Heart left ventricle (tissue), 16 donors: Measurements from ENCODE around the gene NKD1. TPM values are rescaled to one million over a fixed set of nuclear protein-coding genes. Genes with fewer than 3 reads are reported as not detected.

Experiments
- ATAC-seq, 4 donors: fragments of 200-7000 bp; cut with Tn5 transposase; one replicate each; pipeline ENCODE4 v1.9.1; 2020 to 2022; ENCODE audit warnings: moderate library complexity in 4 of 4, mild to moderate bottlenecking in 3 of 4, moderate number of reproducible peaks in 1 of 4
- DNase-seq, 5 donors: peaks; one replicate each; pipeline ENCODE4 v3.0.0-alpha.2; 2020
- H3K27ac ChIP-seq, 12 donors: fragments of 200-600 bp; sonication (generic) in 4 of 12; one replicate each; pipeline versions ENCODE4 v1.5.0 to v1.8.0; 2016 to 2022; ENCODE audit warnings: mild to moderate bottlenecking in 2 of 12
- H3K27me3 ChIP-seq, 9 donors: fragments of 200-600 bp; sonication (generic) in 2 of 9; one replicate each; pipeline versions ENCODE4 v1.5.1 to v1.8.0; 2016 to 2022; ENCODE audit warnings: mild to moderate bottlenecking in 3 of 9
- H3K36me3 ChIP-seq, 9 donors: fragments of 200-600 bp; sonication (generic) in 2 of 9; one replicate each; pipeline versions ENCODE4 v1.5.0 to v1.8.0; 2018 to 2022; ENCODE audit warnings: mild to moderate bottlenecking in 2 of 9
- H3K4me1 ChIP-seq, 12 donors: fragments of 200-600 bp; sonication (generic) in 4 of 12; one replicate each; pipeline versions ENCODE4 v1.5.0 to v1.8.0; 2016 to 2022; ENCODE audit warnings: mild to moderate bottlenecking in 3 of 12
- H3K4me3 ChIP-seq, 12 donors: fragments of 200-600 bp; sonication (generic) in 4 of 12; one replicate each; pipeline versions ENCODE4 v1.5.0 to v1.8.0; 2017 to 2022; ENCODE audit warnings: mild to moderate bottlenecking in 9 of 12, moderate library complexity in 4 of 12
- H3K9me3 ChIP-seq, 12 donors: fragments of 200-600 bp; sonication (generic) in 4 of 12; one replicate each; pipeline versions ENCODE4 v1.5.0 to v1.8.0; 2016 to 2022; ENCODE audit warnings: mild to moderate bottlenecking in 1 of 12
- POLR2A ChIP-seq, 2 donors: fragments of 450-650 bp; IDR thresholded peaks; one replicate each; pipeline ENCODE4 v1.6.1; 2017; ENCODE audit warnings: antibody characterized with exemption in 2 of 2, mild to moderate bottlenecking in 2 of 2, moderate library complexity in 2 of 2
- whole genome bisulfite sequencing, 4 donors: extraction: QIAGEN DNeasy Blood & Tissue Kit in 2 of 4; methylation state at CpG; one replicate each; pipeline versions ENCODE4 v1.1.5 to v1.1.7; 2013 to 2018; 5-methylcytosine and 5-hydroxymethylcytosine counted together
- intact Hi-C, 10 donors: fragments of 100-400 bp; cut with DNase I; formaldehyde crosslinking; loops; one replicate each; pipeline versions ENCODE4 v1.11.1 to v1.14.2; 2022
- polyA plus RNA-seq, 2 donors: library from polyadenylated mRNA; stranded (reverse); fragments of 200-250 nt; gene quantifications; one replicate each; pipeline ENCODE4 v1.2.3, GENCODE V29; 2013
- total RNA-seq, 9 donors: library from RNA; depleted of rRNA in 2 of 9; stranded (reverse); fragments of >200 nt in 2 of 9; fragmentation: NEBNext Ultra II Directional in 3 of 9; extraction: Animal tissue kit (Norgen Biotek cat#: 25700) in 3 of 9; gene quantifications; one replicate each; pipeline versions ENCODE4 v1.1.0 to v1.2.4, GENCODE V29; 2016 to 2023
- TF ChIP-seq, protein P1 (sequence below), 12 donors: fragments of 200-600 bp; sonication (generic) in 4 of 12; IDR thresholded peaks; one replicate each; pipeline versions ENCODE4 v1.5.0 to v1.8.0; 2018 to 2022; ENCODE audit warnings: antibody characterized with exemption in 12 of 12, mild to moderate bottlenecking in 5 of 12
- donor health status: ischemic (EF 13 %, LVEDD 7.1; RV severe dilation, severe dysfunction).
- donor health status: healthy with polysubstance abuse.
- donor health status: DM: no; HTN: yes; CAD: no.
- donor health status: DM: no; HTN: no; CAD: no.
- donor health status: ischemic (EF 25% LVEDD 6.9; RV normal size, moderate dysfunction).
- donor health status: ischemic (EF 25% LVEDD 5.7; RV mildly dilated, moderate dysfunction).
- donor health status: healthy.
- donor health status: DM: yes; HTN: yes; CAD: no.
- donor health status: ischemic (EF 35%, LVEDD 5.7; RV mildly dilated, moderate dysfunction).
- donor health status: nonischemic (EF 11% LVEDD 7.7; RV severe dilation, severe dysfunction).
- donor health status: DM: yes; HTN: yes; CAD: no.
- donor health status: PGD.
- donor health status: ischemic (EF 29% LVEDD 5.4; RV normal size, mild dysfunction).
- donor health status: nonischemic (EF 23%, LVEDD 6.1; RV moderate dilation, normal function).

Gene NKD1
- total and polyA plus RNA-seq, 11 donors = 0.05 to 1.0 (median 0.26) TPM

DNA sequence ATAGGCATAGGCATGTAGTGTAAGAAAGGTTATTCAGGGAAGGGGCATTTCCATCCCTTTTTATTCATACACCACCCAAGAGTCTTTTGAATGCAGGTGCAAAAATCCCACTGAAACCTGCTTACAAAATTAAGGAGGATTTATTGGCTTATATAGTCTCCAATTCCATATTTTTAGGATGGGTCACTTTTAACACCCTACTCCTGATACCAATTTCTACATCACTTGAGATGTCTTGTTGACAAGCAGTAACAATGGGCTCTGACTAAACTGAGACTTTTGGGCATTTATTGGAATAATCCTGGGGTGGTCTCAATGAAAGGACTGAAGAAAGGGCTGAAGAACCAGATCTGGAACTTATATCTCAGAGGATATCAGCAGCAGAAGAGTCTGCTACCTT lies 18.9 kb upstream of the NKD1 start:
- Histone ChIP-seq H3K9me3 (peaks cover 0 to 19% (median 3%) of the 10 kb centered on the region in 12 donors), H3K27me3 (peaks cover 0 to 11% (median 0%) of the 10 kb centered on the region in 9 donors), H3K36me3 (no peaks in the 10 kb centered on the region), H3K4me1 (no peaks in the 10 kb centered on the region), H3K27ac (no peak overlapping the region), H3K4me3 (no peak overlapping the region)
- DNase-seq = no peak
- no peak for ATAC-seq
- intact Hi-C loops = no loop called here
- TF ChIP-seq, protein P1, sequence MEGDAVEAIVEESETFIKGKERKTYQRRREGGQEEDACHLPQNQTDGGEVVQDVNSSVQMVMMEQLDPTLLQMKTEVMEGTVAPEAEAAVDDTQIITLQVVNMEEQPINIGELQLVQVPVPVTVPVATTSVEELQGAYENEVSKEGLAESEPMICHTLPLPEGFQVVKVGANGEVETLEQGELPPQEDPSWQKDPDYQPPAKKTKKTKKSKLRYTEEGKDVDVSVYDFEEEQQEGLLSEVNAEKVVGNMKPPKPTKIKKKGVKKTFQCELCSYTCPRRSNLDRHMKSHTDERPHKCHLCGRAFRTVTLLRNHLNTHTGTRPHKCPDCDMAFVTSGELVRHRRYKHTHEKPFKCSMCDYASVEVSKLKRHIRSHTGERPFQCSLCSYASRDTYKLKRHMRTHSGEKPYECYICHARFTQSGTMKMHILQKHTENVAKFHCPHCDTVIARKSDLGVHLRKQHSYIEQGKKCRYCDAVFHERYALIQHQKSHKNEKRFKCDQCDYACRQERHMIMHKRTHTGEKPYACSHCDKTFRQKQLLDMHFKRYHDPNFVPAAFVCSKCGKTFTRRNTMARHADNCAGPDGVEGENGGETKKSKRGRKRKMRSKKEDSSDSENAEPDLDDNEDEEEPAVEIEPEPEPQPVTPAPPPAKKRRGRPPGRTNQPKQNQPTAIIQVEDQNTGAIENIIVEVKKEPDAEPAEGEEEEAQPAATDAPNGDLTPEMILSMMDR (IDR thresholded peaks at IDR 0.05) = no peak
- no peak for TF ChIP-seq POLR2A (IDR thresholded peaks at IDR 0.05)

DNA sequence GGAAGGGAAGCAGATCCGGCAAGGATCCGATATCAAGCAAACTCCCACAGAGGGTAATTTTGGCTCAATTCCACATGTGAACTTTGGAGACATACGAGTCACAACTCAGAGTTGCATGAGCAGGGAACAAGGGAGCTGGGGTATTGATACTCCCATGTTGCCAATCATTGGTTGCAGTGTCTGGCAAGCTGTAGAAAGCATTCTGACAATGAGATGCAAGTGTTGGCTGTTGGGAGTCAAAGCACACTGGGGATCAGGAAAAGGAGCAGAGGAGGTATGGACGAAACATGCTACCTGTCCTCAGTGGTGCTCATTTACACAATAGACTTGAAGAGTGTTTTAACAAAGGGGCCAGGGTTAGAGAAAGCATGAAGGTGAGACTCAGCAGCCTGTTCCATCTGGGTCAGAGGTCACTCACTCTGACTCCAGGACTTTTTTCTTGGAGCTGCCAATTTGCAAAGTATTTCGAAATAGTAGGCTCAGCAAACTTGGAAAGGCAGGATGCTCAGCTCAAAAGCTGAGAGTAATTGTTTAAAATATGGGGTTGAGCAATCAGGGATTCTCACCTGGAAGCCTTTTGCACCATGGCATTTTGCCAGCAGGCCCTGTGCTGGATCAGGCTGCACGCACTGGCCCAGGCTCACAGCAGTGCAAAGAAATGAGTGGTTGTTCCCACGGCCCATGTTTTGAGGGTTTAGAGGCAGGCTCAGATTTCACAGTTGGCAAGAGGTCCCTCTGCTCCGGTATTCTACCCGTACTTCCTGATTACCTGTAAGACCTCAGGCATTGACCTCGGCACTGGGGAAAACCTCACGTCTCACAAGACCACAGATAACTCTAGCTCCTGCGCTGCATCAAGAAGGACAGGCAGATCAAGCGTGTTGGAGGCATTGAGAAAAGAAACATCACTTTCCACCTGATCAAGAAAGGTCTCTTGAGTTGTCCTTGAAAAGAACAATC lies 17.6 kb upstream of the NKD1 start:
- TF ChIP-seq, protein P1 (IDR thresholded peaks at IDR 0.05) = no peak
- TF ChIP-seq POLR2A (IDR thresholded peaks at IDR 0.05) = no peak
- H3K27me3 ChIP-seq = peaks cover 0 to 11% (median 0%) of the 10 kb centered on the region in 9 donors
- peaks cover 0 to 19% (median 3%) of the 10 kb centered on the region in 12 donors for H3K9me3 ChIP-seq
- H3K36me3 ChIP-seq = no peaks in the 10 kb centered on the region
- H3K27ac ChIP-seq = no peak overlapping the region
- no peak overlapping the region for H3K4me3 ChIP-seq
- peak in 1 of 5 donors; percentile 3 for DNase-seq
- 74 to 78% (median 75%) methylated on average over 13 of the region's 13 CpGs for WGBS, 4 donors
- ATAC-seq = no peak
- intact Hi-C loops = no loop called here
- no peaks in the 10 kb centered on the region for H3K4me1 ChIP-seq

DNA sequence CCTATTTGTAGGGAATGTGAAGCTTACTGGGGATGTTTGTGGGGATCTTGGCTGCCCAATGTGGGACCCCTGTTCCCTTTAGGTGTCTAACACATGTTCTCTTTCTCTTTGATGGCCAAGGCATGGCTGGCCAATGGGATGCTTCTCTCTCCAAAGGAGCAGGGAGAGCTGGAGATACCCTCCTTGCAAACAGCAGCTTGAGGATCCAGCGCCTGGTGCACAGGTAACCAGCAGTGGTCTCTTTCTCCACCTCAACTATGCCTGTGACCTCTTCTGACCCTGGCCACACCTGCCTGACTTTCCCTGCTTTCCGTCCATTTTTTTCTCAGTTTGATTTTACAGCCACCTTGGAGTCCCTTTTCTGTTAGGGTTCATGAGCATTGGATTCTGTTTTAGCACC lies 16.8 kb upstream of the NKD1 start:
- intact Hi-C loops = no loop called here
- no peak for ATAC-seq
- TF ChIP-seq POLR2A (IDR thresholded peaks at IDR 0.05) = no peak
- Histone ChIP-seq H3K36me3 (no peaks in the 10 kb centered on the region), H3K4me1 (no peaks in the 10 kb centered on the region), H3K27me3 (peaks cover 0 to 11% (median 0%) of the 10 kb centered on the region in 9 donors), H3K9me3 (peaks cover 0 to 19% (median 3%) of the 10 kb centered on the region in 12 donors), H3K27ac (no peak overlapping the region), H3K4me3 (no peak overlapping the region)
- WGBS, 4 donors = 88 to 91% (median 89%) methylated on average over 2 of the region's 2 CpGs
- DNase-seq = peak in 1 of 5 donors; percentile 2

DNA sequence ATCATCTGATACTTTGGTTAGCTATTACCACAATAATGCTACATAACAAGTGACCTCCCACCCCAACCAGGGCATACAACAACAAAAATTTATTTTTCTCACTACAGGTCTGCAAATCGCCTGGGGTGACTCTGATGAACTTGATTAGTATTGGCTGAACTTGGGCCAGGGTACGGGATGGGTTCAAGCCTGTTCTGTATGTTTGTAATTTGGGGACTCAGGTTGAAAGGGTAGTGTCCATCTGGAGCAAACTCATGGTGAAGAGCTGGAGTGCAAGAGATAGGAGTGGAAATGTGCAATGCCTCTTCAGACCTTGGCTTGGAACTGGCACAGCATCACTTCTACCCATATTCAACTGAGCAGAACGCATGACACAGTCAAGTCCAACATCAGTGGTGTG lies 16.3 kb upstream of the NKD1 start:
- intact Hi-C loops = no loop called here
- Histone ChIP-seq H3K4me3 (no peak overlapping the region), H3K4me1 (no peaks in the 10 kb centered on the region), H3K9me3 (peaks cover 0 to 19% (median 3%) of the 10 kb centered on the region in 12 donors), H3K27me3 (peaks cover 0 to 11% (median 0%) of the 10 kb centered on the region in 9 donors), H3K36me3 (no peaks in the 10 kb centered on the region), H3K27ac (no peak overlapping the region)
- no peak for TF ChIP-seq POLR2A (IDR thresholded peaks at IDR 0.05)
- TF ChIP-seq, protein P1 (IDR thresholded peaks at IDR 0.05) = no peak
- DNase-seq (peak in 1 of 5 donors; percentile 2), ATAC-seq (no peak)
- WGBS, 4 donors = 75 to 80% (median 77%) methylated on average over 3 of the region's 3 CpGs
